Upper lobe of left lung (tissue), 6 donors: Measurements from ENCODE around the gene TBXT. TPM values are rescaled to one million over a fixed set of nuclear protein-coding genes. Genes with fewer than 3 reads are reported as not detected.
"Not testable (repeated sequence)": the region's sequence is repeated elsewhere in the genome, so short reads cannot be mapped to it uniquely, and the experiment has no call there.

Experiments
- ATAC-seq, 2 donors: fragments of 200-7000 bp; cut with Tn5 transposase; one replicate each; pipeline ENCODE4 v1.9.1; 2022; ENCODE audit warnings: mild to moderate bottlenecking in 2 of 2, moderate library complexity in 2 of 2; ENCODE audit not compliant: low FRiP score in 2 of 2
- DNase-seq, 2 donors: peaks; one replicate each; pipeline ENCODE4 v3.0.0-alpha.2; 2019 to 2020
- H3K27ac ChIP-seq, 4 donors: fragments of 200-600 bp; sonication (generic); one replicate each; pipeline ENCODE4 v1.5.1; 2016 to 2019
- H3K27me3 ChIP-seq, 4 donors: fragments of 200-600 bp; sonication (generic); one replicate each; pipeline ENCODE4 v1.5.1; 2017 to 2019
- H3K36me3 ChIP-seq, 4 donors: fragments of 200-600 bp; sonication (generic); one replicate each; pipeline ENCODE4 v1.5.1; 2016 to 2019
- H3K4me1 ChIP-seq, 4 donors: fragments of 200-600 bp; sonication (generic); one replicate each; pipeline ENCODE4 v1.5.1; 2018 to 2019
- H3K4me3 ChIP-seq, 4 donors: fragments of 200-600 bp; sonication (generic); one replicate each; pipeline ENCODE4 v1.5.1; 2017 to 2019; ENCODE audit warnings: mild to moderate bottlenecking in 2 of 4, moderate library complexity in 1 of 4
- H3K9me3 ChIP-seq, 4 donors: fragments of 200-600 bp; sonication (generic); one replicate each; pipeline ENCODE4 v1.5.1; 2018 to 2019
- EP300 ChIP-seq, 4 donors: sonication (generic); formaldehyde crosslinking; IDR thresholded peaks; one replicate each; pipeline ENCODE4 v1.5.1; 2017; ENCODE audit warnings: antibody characterized with exemption in 4 of 4, control low read depth in 2 of 4
- POLR2A ChIP-seq, 4 donors: fragments of 450-650 bp; IDR thresholded peaks; one replicate each; pipeline ENCODE4 v1.5.1; 2016 to 2017; ENCODE audit warnings: antibody characterized with exemption in 4 of 4, mild to moderate bottlenecking in 2 of 4
- POLR2AphosphoS5 ChIP-seq, 2 donors: sonication (generic); formaldehyde crosslinking; IDR thresholded peaks; one replicate each; pipeline ENCODE4 v1.5.1; 2017; ENCODE audit warnings: antibody characterized with exemption in 2 of 2
- WGBS, 2 donors: methylation state at CpG; one replicate each; pipeline ENCODE4 v1.1.5; 2017 to 2018; 5-methylcytosine and 5-hydroxymethylcytosine counted together
- total RNA-seq, 6 donors: library from RNA; depleted of rRNA in 4 of 6; stranded (reverse); fragments of >200 nt in 4 of 6; gene quantifications; one replicate each; pipeline versions ENCODE4 v1.1.0 to v1.2.1, GENCODE V29; 2016 to 2021
- TF ChIP-seq, protein P1 (sequence below), 6 experiments: fragments of 450-650 bp in 4 of 6; fragments of 200-600 bp in 2 of 6; sonication (generic) in 2 of 6; IDR thresholded peaks; one replicate each; pipeline ENCODE4 v1.5.1; 2016 to 2019; ENCODE audit warnings: antibody characterized with exemption in 6 of 6
- donor health status: DM: no; HTN: no; CAD: no; lungs with moderate emphysema.
- donor health status: DM: no; HTN: yes; CAD: no; lungs with severe emphysema.

Gene TBXT
- total RNA-seq, 6 donors from 2014 or later = 0.13 TPM; not detected in 5

- Histone ChIP-seq H3K27me3 (no peaks in the 10 kb centered on the region), H3K4me1 (peaks cover 0 to 4% (median 0%) of the 10 kb centered on the region in 4 donors), H3K36me3 (no peaks in the 10 kb centered on the region), H3K9me3 (no peaks in the 10 kb centered on the region), H3K4me3 (no peak overlapping the region), H3K27ac (no peak overlapping the region)
- WGBS, 2 donors = 84 to 85% methylated on average over 5 of the region's 5 CpGs
- DNase-seq (no peak), ATAC-seq (peak in 1 of 2 donors; percentile 57)
- TF ChIP-seq EP300 (IDR thresholded peaks at IDR 0.05) (no peak), POLR2A (IDR thresholded peaks at IDR 0.05) (no peak), POLR2AphosphoS5 (IDR thresholded peaks at IDR 0.05) (no peak)
- TF ChIP-seq, protein P1, sequence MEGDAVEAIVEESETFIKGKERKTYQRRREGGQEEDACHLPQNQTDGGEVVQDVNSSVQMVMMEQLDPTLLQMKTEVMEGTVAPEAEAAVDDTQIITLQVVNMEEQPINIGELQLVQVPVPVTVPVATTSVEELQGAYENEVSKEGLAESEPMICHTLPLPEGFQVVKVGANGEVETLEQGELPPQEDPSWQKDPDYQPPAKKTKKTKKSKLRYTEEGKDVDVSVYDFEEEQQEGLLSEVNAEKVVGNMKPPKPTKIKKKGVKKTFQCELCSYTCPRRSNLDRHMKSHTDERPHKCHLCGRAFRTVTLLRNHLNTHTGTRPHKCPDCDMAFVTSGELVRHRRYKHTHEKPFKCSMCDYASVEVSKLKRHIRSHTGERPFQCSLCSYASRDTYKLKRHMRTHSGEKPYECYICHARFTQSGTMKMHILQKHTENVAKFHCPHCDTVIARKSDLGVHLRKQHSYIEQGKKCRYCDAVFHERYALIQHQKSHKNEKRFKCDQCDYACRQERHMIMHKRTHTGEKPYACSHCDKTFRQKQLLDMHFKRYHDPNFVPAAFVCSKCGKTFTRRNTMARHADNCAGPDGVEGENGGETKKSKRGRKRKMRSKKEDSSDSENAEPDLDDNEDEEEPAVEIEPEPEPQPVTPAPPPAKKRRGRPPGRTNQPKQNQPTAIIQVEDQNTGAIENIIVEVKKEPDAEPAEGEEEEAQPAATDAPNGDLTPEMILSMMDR (IDR thresholded peaks at IDR 0.05) = no peak
These were observed 24.9 kb upstream of the TBXT start for GRCh38 chr6:166192557-166192956.

GRCh38 chr6:166192136-166192535 is 24.5 kb upstream of the TBXT start:
- ATAC-seq = peak in 1 of 2 donors; percentile 31
- H3K4me3 ChIP-seq = no peak overlapping the region
- no peak overlapping the region for H3K27ac ChIP-seq
- WGBS, 2 donors = 71 to 84% methylated on average over 10 of the region's 10 CpGs
- no peak for DNase-seq
- H3K27me3 ChIP-seq = no peaks in the 10 kb centered on the region
- H3K9me3 ChIP-seq = no peaks in the 10 kb centered on the region
- no peak for TF ChIP-seq POLR2AphosphoS5 (IDR thresholded peaks at IDR 0.05)
- TF ChIP-seq, protein P1 (IDR thresholded peaks at IDR 0.05) = no peak
- no peak for TF ChIP-seq EP300 (IDR thresholded peaks at IDR 0.05)
- no peak for TF ChIP-seq POLR2A (IDR thresholded peaks at IDR 0.05)
- no peaks in the 10 kb centered on the region for H3K36me3 ChIP-seq
- H3K4me1 ChIP-seq = peaks cover 0 to 4% (median 0%) of the 10 kb centered on the region in 4 donors

DNA sequence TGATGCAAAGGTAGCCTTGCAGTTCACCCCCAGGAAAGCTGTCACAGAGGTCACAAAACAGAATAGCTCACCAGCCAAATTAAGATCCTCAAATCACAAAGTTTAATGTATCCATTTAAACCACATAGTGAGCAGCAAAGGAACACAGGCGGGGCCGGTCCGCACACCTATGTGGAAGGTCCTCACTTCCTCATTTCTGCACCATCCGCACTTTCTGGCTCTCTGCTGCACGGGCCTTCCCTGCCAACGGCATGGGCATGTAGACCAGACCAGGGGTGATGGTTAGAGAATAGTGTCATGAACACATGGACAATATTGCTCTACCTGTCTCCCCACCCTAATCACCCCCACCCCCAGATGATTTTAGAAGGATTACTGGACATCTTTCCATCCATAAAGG is 12.1 kb upstream of the TBXT start:
- H3K4me1 ChIP-seq = no peaks in the 10 kb centered on the region
- 74 to 85% methylated on average over 4 to 6 of the region's 6 CpGs for WGBS, 2 donors
- no peak for DNase-seq
- H3K4me3 ChIP-seq = no peak overlapping the region
- ATAC-seq = no peak
- no peaks in the 10 kb centered on the region for H3K36me3 ChIP-seq
- no peaks in the 10 kb centered on the region for H3K9me3 ChIP-seq
- no peak for TF ChIP-seq EP300 (IDR thresholded peaks at IDR 0.05)
- no peak for TF ChIP-seq POLR2A (IDR thresholded peaks at IDR 0.05)
- TF ChIP-seq, protein P1 (IDR thresholded peaks at IDR 0.05) = no peak
- no peak for TF ChIP-seq POLR2AphosphoS5 (IDR thresholded peaks at IDR 0.05)
- H3K27me3 ChIP-seq = no peaks in the 10 kb centered on the region
- H3K27ac ChIP-seq = no peak overlapping the region

DNA sequence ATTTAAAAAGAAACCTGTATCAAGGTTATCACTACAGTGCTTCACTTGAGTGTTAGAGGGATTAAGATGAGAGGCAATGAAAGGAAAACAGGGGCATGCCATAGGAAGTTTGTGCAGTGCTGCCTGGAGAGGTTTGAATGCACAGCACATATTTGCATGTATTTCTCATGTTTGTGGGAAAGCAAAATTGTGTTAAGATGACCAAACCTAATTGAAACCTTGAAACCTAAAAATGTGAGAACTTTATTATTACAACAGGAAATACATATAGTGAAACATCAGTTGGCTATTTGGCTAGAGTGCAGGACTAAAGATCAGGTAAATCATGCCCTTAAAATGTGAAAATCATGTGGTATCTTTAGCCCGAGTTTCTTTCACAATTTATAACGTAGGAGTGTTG is 8.5 kb upstream of the TBXT start:
- 72 to 74% methylated on average over 2 of the region's 2 CpGs for WGBS, 2 donors
- no peak for TF ChIP-seq POLR2A (IDR thresholded peaks at IDR 0.05)
- TF ChIP-seq, protein P1 (IDR thresholded peaks at IDR 0.05) = no peak
- no peak for TF ChIP-seq POLR2AphosphoS5 (IDR thresholded peaks at IDR 0.05)
- TF ChIP-seq EP300 (IDR thresholded peaks at IDR 0.05) = no peak
- ATAC-seq = no peak

GRCh38 chr6:166175093-166175492 is 7.4 kb upstream of the TBXT start:
- not testable (repeated sequence) for ATAC-seq, H3K27me3 ChIP-seq, H3K4me1 ChIP-seq, H3K36me3 ChIP-seq, H3K9me3 ChIP-seq, H3K4me3 ChIP-seq, DNase-seq, H3K27ac ChIP-seq
- 76 to 85% methylated on average over 3 of the region's 3 CpGs for WGBS, 2 donors

More for the DNA sequence above, 8.5 kb upstream of the TBXT start:
- Histone ChIP-seq H3K4me3 (no peak overlapping the region), H3K36me3 (no peaks in the 10 kb centered on the region), H3K4me1 (peaks cover 0 to 9% (median 0%) of the 10 kb centered on the region in 4 donors), H3K9me3 (no peaks in the 10 kb centered on the region), H3K27me3 (no peaks in the 10 kb centered on the region), H3K27ac (no peak overlapping the region)
- no peak for DNase-seq
